Measurements from ENCODE around the gene PSMB7.

GRCh38 chr9:124412228-124412575, 3.0 kb downstream of the PSMB7 start:
- TF ChIP-seq CTCF (IDR thresholded peaks at IDR 0.05) (no peak), POLR2A (IDR thresholded peaks at IDR 0.05) (no peak), POLR2AphosphoS5 (IDR thresholded peaks at IDR 0.05) (no peak), EP300 (IDR thresholded peaks at IDR 0.05) (no peak)
